Hematopoietic multipotent progenitor cell (in vitro differentiated cells): ENCODE measurements around the gene PRICKLE1. TPM values are rescaled to one million over a fixed set of nuclear protein-coding genes. Genes with fewer than 3 reads are reported as not detected.

ENCODE experiments used
- DNase-seq, 3 donors: peaks; one replicate each; pipeline ENCODE4 v3.0.0-alpha.2; 2011 to 2015; ENCODE audit warnings: low read depth in 2 of 3, low spot score in 2 of 3
- total RNA-seq: library from RNA; depleted of rRNA; stranded (reverse); fragments of >200 nt; gene quantifications from one replicate; pipeline ENCODE4 v1.2.3, GENCODE V29; 2012

The PRICKLE1 gene
- total RNA-seq, 1 donor: 0.81 TPM

- DNase-seq: peak in 2 of 3 donors; percentile 26 to 49
Measured at GRCh38 chr12:42590330-42590934, 886 bp upstream of the PRICKLE1 start.

DNA sequence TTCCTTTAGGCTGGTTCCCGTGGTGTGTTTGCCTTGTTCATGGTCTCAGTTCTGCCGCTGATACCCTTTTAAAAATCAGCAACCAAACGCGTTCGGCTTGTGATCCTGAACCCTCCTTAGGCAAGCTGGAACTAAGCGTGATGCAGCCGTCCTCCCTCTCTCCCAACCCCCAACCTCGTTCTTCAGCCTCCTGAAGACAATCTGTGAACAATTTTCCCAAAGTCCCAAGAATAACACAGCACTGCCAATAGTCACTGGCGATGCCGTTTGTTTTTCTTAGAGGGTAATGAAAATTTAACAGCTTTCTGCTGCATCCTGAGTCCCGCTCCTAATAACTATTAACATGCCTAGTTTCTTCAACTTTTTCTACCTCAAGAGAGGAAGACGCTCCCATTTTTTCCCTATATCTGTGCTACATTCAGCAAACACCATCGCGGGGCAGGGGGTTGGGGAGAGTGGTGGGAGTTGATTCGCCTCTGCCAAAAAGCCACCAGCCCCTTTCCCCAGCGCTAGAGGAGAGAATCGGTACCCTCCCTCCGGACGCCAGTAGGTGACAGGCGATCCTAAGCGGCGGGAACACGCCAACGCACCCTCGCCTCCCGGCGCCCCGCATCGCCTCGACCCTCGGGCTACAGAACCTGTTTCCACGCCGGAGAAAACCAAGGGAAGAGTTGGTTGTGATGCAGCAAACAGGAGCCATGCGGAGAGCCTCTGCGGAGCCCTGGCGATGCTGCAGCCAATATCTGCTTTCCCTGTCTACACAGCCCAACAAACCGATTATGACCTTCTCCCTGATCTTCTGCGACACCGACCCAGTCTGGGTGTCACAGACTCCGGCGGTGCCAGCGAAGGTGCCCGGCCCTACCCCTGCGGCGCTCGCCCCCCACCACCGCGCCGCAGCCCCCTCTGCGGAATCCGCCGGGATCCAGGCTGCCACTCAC is 752 bp downstream of the PRICKLE1 start:
- peak in 2 of 3 donors; percentile 28 to 46 for DNase-seq

DNA sequence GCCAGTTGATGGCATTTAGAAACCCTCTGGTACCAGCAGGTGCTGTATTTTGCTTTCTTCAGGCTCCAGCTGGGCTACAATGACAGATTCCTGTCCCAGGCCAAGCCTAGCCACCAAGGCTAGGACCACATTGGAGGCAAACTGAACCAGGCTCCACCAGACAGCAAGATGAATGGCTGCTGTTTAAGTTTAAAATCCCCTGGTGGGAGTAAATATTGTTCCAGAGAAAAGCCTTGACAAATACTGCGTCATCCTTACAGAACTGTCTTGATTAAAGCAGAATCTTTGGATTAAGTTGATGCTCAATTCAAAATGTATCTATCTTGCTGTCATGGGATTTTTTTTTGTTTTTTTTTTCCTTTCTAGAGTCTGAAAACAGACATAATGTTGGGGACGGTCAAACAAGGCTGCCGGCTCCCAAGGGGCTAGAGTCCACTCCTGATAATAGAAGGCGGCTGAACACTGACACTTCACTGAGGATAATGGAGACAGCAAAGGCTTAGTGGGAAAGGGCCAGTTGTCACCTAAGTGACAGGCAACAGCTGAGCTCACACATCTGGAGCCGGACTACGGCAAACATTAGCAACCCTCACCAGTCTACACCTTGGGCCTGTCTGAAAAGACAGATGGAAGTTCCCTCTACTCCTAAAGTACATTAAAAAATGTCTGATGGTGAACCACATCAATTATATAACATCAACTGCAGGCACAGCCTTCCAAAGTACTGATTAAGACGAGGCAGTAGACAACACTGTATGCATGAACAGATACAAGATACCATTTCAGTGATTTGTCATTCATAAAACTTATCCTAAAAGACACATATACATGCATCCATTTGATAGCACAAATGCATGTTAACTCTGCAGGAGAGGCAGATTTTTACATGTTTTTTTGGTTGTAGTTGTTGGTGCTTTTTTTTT is 1.7 kb downstream of the PRICKLE1 start:
- no peak for DNase-seq

DNA sequence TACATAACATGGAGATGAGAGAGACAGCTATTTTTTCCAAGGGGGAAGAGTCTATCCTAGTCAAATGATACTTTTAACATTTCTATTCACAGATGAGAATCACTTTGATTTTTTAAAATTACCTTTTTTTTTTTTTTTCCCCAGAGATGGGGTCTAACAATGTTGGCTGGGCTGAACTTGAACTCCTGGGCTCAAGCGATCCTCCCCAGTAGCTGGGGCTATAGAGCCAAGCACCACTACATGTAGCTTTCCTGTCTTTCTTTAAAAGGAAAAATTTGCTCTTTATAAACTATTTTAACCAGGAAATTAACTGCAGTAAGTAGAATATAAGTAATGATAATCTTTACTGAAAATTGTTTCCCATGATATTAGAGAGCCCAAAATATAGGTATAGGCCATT is 3.3 kb downstream of the PRICKLE1 start:
- no peak for DNase-seq

- no peak for DNase-seq
Measured at GRCh38 chr12:42585841-42586216, 3.7 kb downstream of the PRICKLE1 start.

DNA sequence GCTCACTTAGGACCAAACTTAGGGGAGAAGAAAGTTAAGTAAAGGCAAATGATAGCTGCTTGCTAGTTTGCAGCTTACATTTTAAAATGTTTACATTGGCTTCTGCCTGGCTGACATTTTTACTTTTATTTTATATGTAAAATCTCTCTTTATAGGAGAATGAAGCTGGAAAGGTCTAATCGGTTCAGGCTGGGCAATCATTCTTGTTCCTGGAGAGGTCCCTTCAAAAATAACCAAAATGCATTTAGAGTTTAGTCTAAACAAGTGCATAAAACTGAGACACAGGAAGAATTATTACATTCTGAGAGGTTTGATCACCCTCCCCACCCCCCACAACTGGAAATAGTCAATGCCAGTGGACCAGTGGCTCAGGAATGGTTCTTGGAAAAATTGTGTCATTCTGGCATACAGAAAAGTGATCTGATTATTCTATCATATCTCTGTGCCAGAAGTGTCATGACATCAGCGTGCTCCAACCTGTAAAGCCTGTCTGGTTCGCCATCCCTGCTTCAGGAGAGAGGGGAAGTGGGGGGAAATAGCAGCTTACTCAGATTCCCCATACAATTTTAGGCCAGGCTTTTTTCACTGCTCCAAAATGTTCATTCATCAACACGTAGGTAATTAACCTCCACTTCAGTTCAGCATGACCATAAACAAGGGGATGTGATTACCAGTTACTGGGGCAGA is 4.2 kb downstream of the PRICKLE1 start:
- DNase-seq: no peak

GRCh38 chr12:42584651-42585111 is 4.9 kb downstream of the PRICKLE1 start:
- no peak for DNase-seq

GRCh38 chr12:42583016-42583415 is 6.5 kb downstream of the PRICKLE1 start:
- no peak for DNase-seq

- no peak for DNase-seq
Measured at GRCh38 chr12:42582498-42582897, 7.0 kb downstream of the PRICKLE1 start.

DNA sequence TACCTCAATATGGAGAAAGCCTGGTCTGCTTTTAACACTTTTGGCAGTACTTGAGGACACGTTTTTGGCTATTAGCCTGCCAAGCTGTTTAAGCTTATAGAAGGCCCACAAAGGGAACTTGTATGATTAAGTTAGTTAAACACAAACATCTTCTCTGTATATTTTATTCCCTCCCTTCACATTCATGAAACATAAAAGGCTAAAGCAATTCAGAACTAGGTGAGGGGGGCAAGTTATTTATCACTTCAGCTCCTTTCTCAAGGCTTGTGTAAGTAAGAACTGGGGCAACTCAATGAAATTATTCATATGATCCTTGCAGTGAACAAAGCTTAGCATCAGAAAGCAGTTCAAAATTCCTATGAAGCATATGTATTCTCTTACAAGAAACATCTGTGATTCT is 7.5 kb downstream of the PRICKLE1 start:
- DNase-seq: no peak

GRCh38 chr12:42576374-42576773 is 13.2 kb downstream of the PRICKLE1 start:
- no peak for DNase-seq

GRCh38 chr12:42575717-42576116 is 13.8 kb downstream of the PRICKLE1 start:
- DNase-seq: no peak

- DNase-seq: no peak
Measured at GRCh38 chr12:42574851-42575266, 14.7 kb downstream of the PRICKLE1 start.

GRCh38 chr12:42571327-42572009 is 18.1 kb downstream of the PRICKLE1 start:
- DNase-seq: no peak

DNA sequence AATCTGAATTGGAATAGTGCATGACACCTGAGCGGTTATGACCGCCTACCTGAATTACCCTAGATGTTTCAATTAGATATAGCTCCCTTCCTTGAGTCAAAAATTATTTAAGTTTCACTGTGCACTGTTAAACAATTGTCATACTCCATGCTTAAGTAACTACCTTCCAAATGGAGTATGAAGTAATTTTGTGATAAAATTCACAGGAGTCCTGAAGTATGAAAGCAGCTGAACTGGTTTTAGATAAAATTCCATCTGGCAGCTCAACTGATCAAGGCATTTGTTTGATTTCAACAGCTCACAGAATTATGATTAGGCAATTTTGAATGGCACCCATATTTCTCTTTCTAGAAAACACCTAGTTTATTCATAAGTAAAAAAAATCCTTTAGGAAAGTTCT is 19.5 kb downstream of the PRICKLE1 start:
- no peak for DNase-seq

DNA sequence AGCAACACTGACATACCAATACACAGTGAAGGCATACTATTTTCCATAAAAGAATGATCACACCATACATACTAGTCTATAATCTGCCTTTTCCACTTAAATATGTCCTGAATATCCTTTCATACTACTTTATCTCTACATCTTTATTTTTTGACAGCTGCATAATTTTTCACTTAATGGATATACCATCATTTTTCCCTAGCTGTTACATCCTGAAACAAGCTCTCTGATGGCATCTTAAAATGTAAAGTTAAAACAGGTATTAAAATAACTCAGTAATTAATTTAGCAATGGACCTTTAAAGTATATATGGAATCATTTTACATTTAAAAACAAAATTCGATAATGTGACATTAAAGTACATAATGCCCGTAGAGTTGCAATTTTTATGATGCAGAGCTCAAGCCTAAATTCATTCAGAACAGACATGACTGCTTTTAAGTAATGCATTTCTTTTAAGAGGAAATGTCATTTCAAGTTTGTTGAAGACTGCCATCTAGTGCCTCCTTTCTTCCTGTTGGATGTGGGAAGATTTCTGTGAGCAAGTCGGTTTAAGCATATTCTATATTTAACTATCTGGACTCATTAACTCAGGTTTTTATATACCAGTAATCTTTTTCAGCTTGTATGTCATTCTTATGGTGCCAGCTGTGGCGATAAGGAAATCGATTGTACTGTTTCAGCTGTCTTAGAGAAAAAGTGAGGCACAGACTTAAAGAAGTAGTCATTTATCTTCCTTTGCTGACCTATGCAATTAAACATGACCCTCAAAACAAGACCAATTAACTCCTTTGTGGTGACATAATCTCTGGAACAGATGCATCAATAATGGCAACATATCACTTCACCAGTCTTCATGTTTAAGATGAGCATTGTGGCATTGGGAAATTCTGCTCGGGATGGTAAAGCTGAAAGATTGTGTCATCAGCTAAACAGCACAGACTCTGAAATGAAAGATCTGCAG is 20.3 kb downstream of the PRICKLE1 start:
- peak in 2 of 3 donors; percentile 37 to 68 for DNase-seq

DNA sequence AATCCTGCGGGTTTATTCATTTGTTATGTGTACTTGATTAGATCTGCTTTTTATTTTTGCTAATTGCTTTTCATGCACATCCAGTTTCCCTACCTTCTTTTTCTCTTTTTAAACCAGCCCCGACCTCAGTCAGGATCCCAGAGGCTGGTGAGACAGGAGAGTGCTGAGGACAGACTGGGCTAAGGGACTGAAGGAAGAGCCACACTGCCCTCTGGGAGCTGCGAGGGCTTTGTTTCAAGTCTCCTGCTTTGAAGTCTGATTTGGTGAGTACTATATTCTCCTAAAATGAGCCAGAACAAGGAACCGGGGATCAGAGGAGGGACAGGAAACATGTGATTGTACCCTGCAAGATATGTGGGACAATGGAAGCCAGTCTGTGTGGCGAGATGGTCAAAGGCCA is 23.9 kb downstream of the PRICKLE1 start:
- DNase-seq: no peak

DNA sequence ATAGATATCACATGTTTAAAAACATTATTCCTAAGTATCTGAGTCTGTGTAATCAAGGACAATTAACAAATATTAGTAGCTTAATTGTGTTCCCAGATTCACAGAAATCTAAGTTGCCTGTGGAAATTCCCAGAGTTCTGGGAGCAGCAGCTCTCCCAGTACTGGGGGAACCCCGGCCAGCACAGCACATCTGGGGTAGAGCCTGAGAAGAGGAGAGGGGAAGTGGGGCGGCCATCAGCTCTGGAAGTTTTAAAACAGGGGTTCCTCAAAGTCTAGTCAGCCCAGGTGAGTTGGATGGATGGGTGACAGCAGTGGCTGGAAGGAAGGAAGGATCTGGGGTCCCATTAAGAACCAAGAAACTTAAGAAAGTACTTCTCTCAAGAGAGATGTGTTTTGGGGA is 24.6 kb downstream of the PRICKLE1 start:
- DNase-seq: no peak

- no peak for DNase-seq
Measured at GRCh38 chr12:42564556-42564955, 25.0 kb downstream of the PRICKLE1 start.
